H9 (cell line): Measurements from ENCODE around the gene ITSN1. TPM values are rescaled to one million over a fixed set of nuclear protein-coding genes. Genes with fewer than 3 reads are reported as not detected.

ENCODE experiments used
- DNase-seq: peaks from one replicate; pipeline ENCODE4 v3.0.0-alpha.2; 2017
- H2AFZ ChIP-seq: one replicate; pipeline ENCODE4 v1.6.1; 2013; ENCODE audit warnings: mild to moderate bottlenecking, low read length, control low read depth, moderate library complexity
- H2AK5ac ChIP-seq: 2 replicates; pipeline ENCODE4 v1.6.1; 2013; ENCODE audit warnings: low read length, control low read depth, mixed read lengths; ENCODE audit not compliant: insufficient read length
- H2BK120ac ChIP-seq: one replicate; pipeline ENCODE4 v1.6.1; 2013; ENCODE audit warnings: low read depth, mild to moderate bottlenecking, low read length, control low read depth, inconsistent platforms; ENCODE audit not compliant: poor library complexity, severe bottlenecking
- H2BK12ac ChIP-seq: 2 replicates; pipeline ENCODE4 v1.6.1; 2013; ENCODE audit warnings: low read length, control low read depth, mixed read lengths, low read depth; ENCODE audit not compliant: insufficient read length
- H2BK15ac ChIP-seq: 2 replicates; pipeline ENCODE4 v1.6.1; 2013; ENCODE audit warnings: low read depth, low read length, control low read depth
- H2BK20ac ChIP-seq: one replicate; pipeline ENCODE4 v1.6.1; 2013; ENCODE audit warnings: low read depth, mild to moderate bottlenecking, low read length, control low read depth, inconsistent platforms; ENCODE audit not compliant: poor library complexity, severe bottlenecking
- H2BK5ac ChIP-seq: 2 replicates; pipeline ENCODE4 v1.6.1; 2013; ENCODE audit warnings: low read length, control low read depth, mixed read lengths; ENCODE audit not compliant: insufficient read length
- H3K14ac ChIP-seq: 2 replicates; pipeline ENCODE4 v1.6.1; 2013; ENCODE audit warnings: low read length, control low read depth; ENCODE audit not compliant: insufficient read depth
- H3K18ac ChIP-seq: 2 replicates; pipeline ENCODE4 v1.6.1; 2013; ENCODE audit warnings: low read depth, mild to moderate bottlenecking, mixed read lengths, low read length, control low read depth; ENCODE audit not compliant: insufficient read length
- H3K23ac ChIP-seq: 2 replicates; pipeline ENCODE4 v1.6.1; 2013; ENCODE audit warnings: low read length, control low read depth, mixed read lengths, low read depth; ENCODE audit not compliant: insufficient read length
- H3K23me2 ChIP-seq: 2 replicates; pipeline ENCODE4 v1.6.1; 2013; ENCODE audit warnings: low read depth, mild to moderate bottlenecking, mixed read lengths, low read length, control low read depth; ENCODE audit not compliant: insufficient read length, poor library complexity, severe bottlenecking
- H3K27ac ChIP-seq: 2 replicates; pipeline ENCODE4 v1.5.1; 2013; ENCODE audit warnings: low read length, control low read depth, mixed read lengths, low read depth; ENCODE audit not compliant: insufficient read length
- H3K27me3 ChIP-seq: 2 replicates; pipeline ENCODE4 v1.6.1; 2013; ENCODE audit warnings: low read length, control low read depth, inconsistent platforms; ENCODE audit not compliant: insufficient read depth
- H3K4ac ChIP-seq: 2 replicates; pipeline ENCODE4 v1.6.1; 2013; ENCODE audit warnings: low read depth, mild to moderate bottlenecking, control low read depth, inconsistent platforms, low read length, moderate library complexity
- H3K4me1 ChIP-seq: 2 replicates; pipeline ENCODE4 v1.6.1; 2013; ENCODE audit warnings: low read length, control low read depth, inconsistent platforms; ENCODE audit not compliant: insufficient read depth
- H3K4me2 ChIP-seq: 2 replicates; pipeline ENCODE4 v1.6.1; 2013; ENCODE audit warnings: low read length, control low read depth, mixed read lengths; ENCODE audit not compliant: insufficient read length, insufficient read depth
- H3K56ac ChIP-seq: 2 replicates; pipeline ENCODE4 v1.6.1; 2013; ENCODE audit warnings: low read depth, mild to moderate bottlenecking, mixed read lengths, low read length, control low read depth; ENCODE audit not compliant: insufficient read length
- H3K79me1 ChIP-seq: 2 replicates; pipeline ENCODE4 v1.6.1; 2013; ENCODE audit warnings: low read depth, mild to moderate bottlenecking, moderate library complexity, low read length, control low read depth, inconsistent platforms; ENCODE audit not compliant: insufficient read depth, poor library complexity, severe bottlenecking
- H3K79me2 ChIP-seq: 2 replicates; pipeline ENCODE4 v1.6.1; 2013; ENCODE audit warnings: low read length, control low read depth, inconsistent platforms; ENCODE audit not compliant: insufficient read depth
- H3K9ac ChIP-seq: 2 replicates; pipeline ENCODE4 v1.6.1; 2013; ENCODE audit warnings: low read length, control low read depth, mixed read lengths; ENCODE audit not compliant: insufficient read length; ENCODE audit errors: extremely low read depth
- H3K9me3 ChIP-seq: one replicate; pipeline ENCODE4 v1.6.1; 2013; ENCODE audit warnings: low read depth, low read length, inconsistent platforms; ENCODE audit not compliant: control insufficient read depth
- H3T11ph ChIP-seq: one replicate; pipeline ENCODE4 v1.6.1; 2013; ENCODE audit warnings: mild to moderate bottlenecking, low read length, control low read depth, inconsistent platforms
- H4K20me1 ChIP-seq: one replicate; pipeline ENCODE4 v1.6.1; 2013; ENCODE audit not compliant: control insufficient read depth, insufficient read length, insufficient read depth
- H4K5ac ChIP-seq: 2 replicates; pipeline ENCODE4 v1.6.1; 2013; ENCODE audit warnings: low read depth, mild to moderate bottlenecking, mixed read lengths, low read length, control low read depth; ENCODE audit not compliant: insufficient read length
- H4K8ac ChIP-seq: replicated peaks from 2 replicates; pipeline ENCODE4 v1.6.1; 2013; ENCODE audit warnings: low read length, control low read depth, mixed read lengths, low read depth; ENCODE audit not compliant: insufficient read length
- H4K91ac ChIP-seq: 2 replicates; pipeline ENCODE4 v1.6.1; 2013; ENCODE audit warnings: low read depth, mild to moderate bottlenecking, moderate library complexity, mixed read lengths, low read length, control low read depth; ENCODE audit not compliant: insufficient read length
- H3K27ac Mint-ChIP-seq, 3 experiments: 2 replicates in 2 of 3; 3 replicates in 1 of 3; pipeline ENCODE4 v1.8.0; 2020 to 2021; ENCODE audit warnings: mixed read lengths in 3 of 3, mild to moderate bottlenecking in 1 of 3, moderate library complexity in 1 of 3
- H3K27me3 Mint-ChIP-seq: 2 replicates; pipeline ENCODE4 v1.8.0; 2021; ENCODE audit warnings: low read depth, mild to moderate bottlenecking, moderate library complexity, mixed read lengths
- H3K36me3 Mint-ChIP-seq, 3 experiments: 2 replicates in 2 of 3; 3 replicates in 1 of 3; pipeline ENCODE4 v1.8.0; 2020 to 2021; ENCODE audit warnings: low read depth in 3 of 3, mixed read lengths in 3 of 3; ENCODE audit not compliant: insufficient read depth in 1 of 3
- H3K4me1 Mint-ChIP-seq, 2 experiments: 2 replicates each; pipeline ENCODE4 v1.8.0; 2020; ENCODE audit warnings: mixed read lengths in 2 of 2
- H3K4me3 Mint-ChIP-seq, 2 experiments: 2 replicates in 1 of 2; 3 replicates in 1 of 2; pipeline ENCODE4 v1.8.0; 2020 to 2021; ENCODE audit warnings: mild to moderate bottlenecking in 2 of 2, mixed read lengths in 2 of 2, moderate library complexity in 1 of 2
- H3K9me3 Mint-ChIP-seq, 2 experiments: 2 replicates in 1 of 2; 3 replicates in 1 of 2; pipeline ENCODE4 v1.8.0; 2020; ENCODE audit warnings: mild to moderate bottlenecking in 2 of 2, mixed read lengths in 2 of 2, moderate library complexity in 1 of 2
- CTCF ChIP-seq: fragments of 200-600 bp; sonication (generic); conservative IDR thresholded peaks from 3 replicates; pipeline ENCODE4 v1.8.0; 2021; ENCODE audit warnings: antibody characterized with exemption, mild to moderate bottlenecking
- WGBS: extraction: QIAGEN DNeasy Blood & Tissue Kit; methylation state at CpG from one replicate; pipeline ENCODE4 v1.1.7; 2013; ENCODE audit warnings: missing lambda C conversion rate, low lambda C conversion rate, mixed read lengths; ENCODE audit not compliant: insufficient read length; ENCODE audit errors: extremely low coverage; 5-methylcytosine and 5-hydroxymethylcytosine counted together
- total RNA-seq: library from RNA; stranded (reverse); gene quantifications from 2 replicates; pipeline ENCODE4 v1.2.1, GENCODE V29; 2021

Gene ITSN1
- total RNA-seq, 1 experiment from 2014 or later: 94.2 TPM

- Mint-ChIP-seq H3K4me1 (peaks cover 20 to 31% of the 10 kb centered on the region in 2 experiments), H3K27ac (no peak overlapping the region), H3K36me3 (peaks cover 0 to 5% (median 0%) of the 10 kb centered on the region in 3 experiments; a peak in 4 of 7 replicates), H3K9me3 (no peaks in the 10 kb centered on the region; a peak in 3 of 5 replicates), H3K27me3 (no peaks in the 10 kb centered on the region), H3K4me3 (no peak overlapping the region)
- Histone ChIP-seq H3K27me3 (no peaks in the 10 kb centered on the region), H3K79me2 (no peaks in the 10 kb centered on the region), H3K27ac (no peak overlapping the region), H2BK15ac (no peak overlapping the region), H3K4me1 (no peaks in the 10 kb centered on the region), H4K8ac (no peak overlapping the region), H3T11ph (no peak overlapping the region), H2BK20ac (no peak overlapping the region), H4K5ac (no peak overlapping the region), H3K14ac (no peak overlapping the region), H4K91ac (no peak overlapping the region), H2AK5ac (no peak overlapping the region), H2BK12ac (no peak overlapping the region), H3K4me2 (no peak overlapping the region), H2BK5ac (no peak overlapping the region), H3K9me3 (no peaks in the 10 kb centered on the region), H2AFZ (no peak overlapping the region), H3K23me2 (no peaks in the 10 kb centered on the region), H3K4ac (no peak overlapping the region), H3K23ac (no peak overlapping the region), H3K79me1 (no peaks in the 10 kb centered on the region), H3K56ac (no peak overlapping the region), H4K20me1 (no peaks in the 10 kb centered on the region), H3K18ac (no peak overlapping the region), H3K9ac (no peak overlapping the region), H2BK120ac (no peak overlapping the region)
- no peak for DNase-seq
- WGBS: no CpG with 5 or more reads among the region's 19 CpGs
- no peak for TF ChIP-seq CTCF
Measured at GRCh38 chr21:33847588-33848248, 205.4 kb downstream of the ITSN1 start.
